Measurements from ENCODE around the gene CD164L2.
"Not testable (repeated sequence)": the region's sequence is repeated elsewhere in the genome, so short reads cannot be mapped to it uniquely, and the experiment has no call there.

The CD164L2 gene

GRCh38 chr1:27384797-27385196 is 1.7 kb upstream of the CD164L2 start:
- DNase-seq (ENCODE audit: low spot score), result not testable (repeated sequence)

- no peak for DNase-seq (ENCODE audit: low spot score)
Measured at GRCh38 chr1:27383661-27384060, 528 bp upstream of the CD164L2 start.

DNA sequence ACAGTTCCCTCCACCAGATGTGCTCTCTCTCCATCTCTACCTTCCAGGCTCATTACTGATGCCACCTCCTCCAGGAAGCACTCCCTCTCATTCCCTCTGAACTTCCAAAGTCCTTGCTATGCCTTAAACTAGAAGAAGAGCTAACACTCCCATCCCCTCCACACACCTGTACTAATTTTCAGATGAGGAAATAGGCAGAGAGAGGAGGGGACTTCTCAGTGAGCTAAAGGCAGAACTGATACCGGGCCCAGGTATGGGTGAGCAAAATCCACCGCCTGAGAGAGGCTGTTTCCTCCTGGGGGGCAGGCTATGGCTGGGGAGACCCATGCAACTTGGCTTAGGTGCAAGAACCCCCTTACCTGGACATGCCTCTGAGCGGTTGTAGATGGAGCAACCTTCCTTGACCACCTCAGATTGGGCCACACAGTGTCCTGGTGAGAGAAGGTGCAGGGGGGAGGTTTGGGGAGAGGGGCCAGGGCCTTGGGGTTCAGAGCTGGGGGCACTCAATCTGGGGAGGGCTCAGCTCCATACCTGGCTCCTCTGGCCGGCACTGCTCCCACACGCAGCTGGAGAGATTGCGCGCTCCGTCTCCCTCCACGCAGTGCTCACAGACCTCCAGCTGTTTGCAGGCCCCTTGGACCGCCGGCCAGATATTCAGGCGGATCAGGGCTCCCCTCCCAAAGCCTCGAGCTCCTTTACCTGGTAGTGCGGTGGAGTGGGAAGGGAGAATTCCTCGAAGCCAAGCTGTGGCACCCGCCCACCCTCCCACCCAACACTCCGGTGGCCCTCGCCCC is 967 bp downstream of the CD164L2 start:
- no peak for DNase-seq (ENCODE audit: low spot score)

GRCh38 chr1:27380766-27381733 is 2.1 kb downstream of the CD164L2 start:
- no peak for DNase-seq (ENCODE audit: low spot score)

- no peak for DNase-seq (ENCODE audit: low spot score)
Measured at GRCh38 chr1:27380224-27380623, 2.9 kb downstream of the CD164L2 start.

- no peak for DNase-seq (ENCODE audit: low spot score)
Measured at GRCh38 chr1:27379564-27380122, 3.5 kb downstream of the CD164L2 start.

DNA sequence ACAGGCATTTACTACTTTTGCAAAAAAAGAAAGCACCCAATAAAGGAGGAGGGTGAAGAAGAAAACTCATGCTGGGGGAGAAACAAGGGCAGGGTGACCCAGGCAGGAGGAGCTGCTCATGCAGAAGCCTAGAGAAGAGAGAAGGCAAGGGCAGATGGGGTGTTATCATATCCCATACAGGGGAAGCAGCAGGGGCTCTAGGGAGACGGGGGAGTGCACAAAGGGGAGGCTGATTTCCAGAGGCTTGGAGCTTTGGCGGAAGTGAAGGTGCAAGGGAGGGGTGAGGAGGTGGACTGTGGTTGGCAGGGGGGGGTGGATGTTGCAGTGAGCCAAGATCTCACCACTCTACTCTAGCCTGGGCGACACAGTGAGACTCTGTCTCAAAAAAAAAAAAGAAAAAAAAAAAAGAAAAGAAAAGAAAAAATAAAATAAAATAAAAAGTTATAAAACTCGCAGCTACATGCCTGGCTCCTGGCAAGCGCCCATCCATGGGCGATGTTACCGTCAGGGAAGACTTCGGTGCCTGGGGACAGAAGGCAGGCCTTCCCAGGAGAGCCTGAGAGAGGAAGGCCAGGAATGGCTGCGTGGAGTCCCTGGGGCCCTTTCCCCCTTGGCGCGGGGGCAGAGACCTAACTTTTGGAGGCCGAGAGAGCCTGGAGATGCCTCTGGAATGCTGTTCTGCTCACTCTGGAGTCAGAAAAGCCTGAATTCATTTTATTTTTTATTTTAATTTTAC is 5.2 kb downstream of the CD164L2 start:
- no peak for DNase-seq (ENCODE audit: low spot score)

DNA sequence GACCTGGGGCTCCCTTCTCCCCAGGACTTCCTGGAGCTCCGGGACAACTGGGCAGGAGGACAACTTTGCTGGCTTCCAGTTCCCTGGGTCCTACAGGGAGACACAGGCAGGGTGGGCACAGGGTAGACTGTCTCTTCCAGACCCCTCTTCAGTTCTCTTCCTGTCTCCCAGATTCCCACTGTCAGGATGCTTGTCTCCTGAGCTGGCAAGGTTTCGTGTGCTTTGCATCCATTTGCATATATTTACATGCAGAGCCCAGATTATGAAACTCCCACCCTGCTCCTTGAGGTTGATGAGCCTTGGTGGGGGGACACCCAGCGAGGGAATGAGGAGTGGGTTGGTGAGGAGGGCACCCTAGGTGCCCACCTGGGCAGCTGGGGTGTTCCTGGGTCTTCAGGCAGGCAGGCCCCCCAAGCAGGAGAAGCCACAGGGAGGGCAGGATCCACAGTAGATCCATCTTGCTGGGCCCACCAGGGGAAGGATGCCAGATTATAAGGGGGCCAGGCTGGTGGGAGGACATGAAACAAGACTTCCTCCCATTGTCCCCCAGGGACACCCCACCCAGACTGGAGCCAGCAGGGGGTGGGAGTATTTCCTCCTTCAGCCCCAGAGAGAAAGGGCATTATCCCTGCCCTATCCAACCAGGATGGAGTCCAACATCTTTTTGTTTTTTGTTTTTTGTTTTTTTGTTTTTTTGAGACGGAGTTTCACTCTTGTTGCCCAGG is 8.6 kb downstream of the CD164L2 start, which contains the start of gene FCN3:
FCN3 (minus strand) TSS at position 463 of the 725 bp plus-strand sequence; CDS start at position 457, 6 bp downstream.
- DNase-seq (ENCODE audit: low spot score), result no peak

DNA sequence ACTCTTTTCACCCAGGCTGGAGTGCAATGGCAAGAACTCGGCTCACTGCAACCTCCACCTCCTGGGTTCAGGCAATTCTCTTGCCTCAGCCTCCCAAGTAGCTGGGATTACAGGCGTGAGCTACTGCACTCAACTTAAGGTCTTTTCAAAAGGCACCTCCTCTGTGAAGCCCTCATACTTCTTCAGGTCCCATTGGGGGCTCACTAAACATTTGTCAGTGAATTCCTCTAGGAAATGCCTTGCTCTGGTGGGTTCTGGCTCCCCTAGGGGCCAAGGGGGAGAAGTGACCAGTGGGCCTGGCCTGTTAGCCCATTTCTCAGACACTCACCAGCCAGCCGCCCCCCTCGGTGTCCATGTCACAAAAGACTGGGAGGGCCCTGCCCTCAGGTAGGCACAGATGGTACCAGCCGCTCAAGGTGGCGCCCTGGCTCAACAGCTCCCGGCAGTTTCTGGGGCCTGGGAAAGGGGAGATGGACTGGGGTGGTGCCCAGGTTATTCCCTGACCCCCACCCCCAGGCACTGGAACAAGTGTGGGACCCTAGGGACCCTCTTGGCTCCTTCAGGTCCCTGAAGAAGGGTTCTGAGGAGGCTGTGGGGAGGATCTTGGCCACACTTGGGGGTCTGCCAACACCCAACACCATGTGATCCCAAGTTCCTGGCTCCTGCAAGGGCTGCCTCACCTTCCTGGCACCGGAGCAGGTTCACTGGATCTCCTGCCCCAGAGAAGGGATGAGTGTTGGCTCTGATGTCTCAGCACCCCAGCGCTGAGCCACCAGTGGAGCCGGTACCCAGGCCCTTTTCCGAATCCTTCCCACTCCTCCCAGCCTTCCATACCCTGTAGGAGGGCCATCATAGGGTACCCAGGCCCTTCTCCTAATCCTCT is 10.1 kb downstream of the CD164L2 start:
- DNase-seq (ENCODE audit: low spot score), result no peak

- DNase-seq (ENCODE audit: low spot score), result no peak
Measured at GRCh38 chr1:27372022-27372807, 10.9 kb downstream of the CD164L2 start.

- no peak for DNase-seq (ENCODE audit: low spot score)
Measured at GRCh38 chr1:27368869-27369582, 14.1 kb downstream of the CD164L2 start.

GRCh38 chr1:27367160-27367650 is 15.9 kb downstream of the CD164L2 start:
- no peak for DNase-seq (ENCODE audit: low spot score)

GRCh38 chr1:27366411-27367159 is 16.5 kb downstream of the CD164L2 start, which contains the start of gene MAP3K6:
TSS of gene MAP3K6 (minus strand) at chr1:27366961. CDS start at chr1:27366597, 364 bp downstream.
- peak; percentile 32 for DNase-seq (ENCODE audit: low spot score)

- peak; percentile 26 for DNase-seq (ENCODE audit: low spot score)
Measured at GRCh38 chr1:27366113-27366410, 17.1 kb downstream of the CD164L2 start.

GRCh38 chr1:27365372-27366112 is 17.6 kb downstream of the CD164L2 start:
- peak; percentile 76 for DNase-seq (ENCODE audit: low spot score)

- DNase-seq (ENCODE audit: low spot score), result no peak
Measured at GRCh38 chr1:27364696-27365371, 18.3 kb downstream of the CD164L2 start.
